HepG2 (cell line): ENCODE measurements around the gene BBOX1. TPM values are rescaled to one million over a fixed set of nuclear protein-coding genes. Genes with fewer than 3 reads are reported as not detected.

Experiments used
- ATAC-seq: fragments of 200-7000 bp; cut with Tn5 transposase; 3 replicates; pipeline ENCODE4 v1.9.1; 2020; ENCODE audit warnings: mild to moderate bottlenecking, moderate library complexity
- BruUV-seq: library from RNA; stranded (reverse); fragments of 400-500 nt; replicated peaks from 2 replicates; lab custom pipeline; 2021; lab: Mats Ljungman, UMichigan
- CTCF ChIA-PET: fragments of 300-600 bp; formaldehyde crosslinking; extraction: SDS; loops from one replicate; lab custom pipeline; 2021; ENCODE audit warnings: low total read pairs, inconsistent platforms, low intra/inter-chr PET ratio; lab: Yijun Ruan, JAX
- POLR2A ChIA-PET: fragments of 350-600 bp; sonication (Branson Sonifier 250); formaldehyde crosslinking; loops from one replicate; lab custom pipeline; 2020; ENCODE audit warnings: antibody characterized with exemption, inconsistent platforms; lab: Yijun Ruan, JAX
- DNase-seq: peaks from one replicate; pipeline ENCODE4 v3.0.0-alpha.2; 2015; ENCODE audit warnings: low spot score
- FAIRE-seq: peaks from 3 replicates; lab custom pipeline; 2011; peaks lifted over from hg19 to GRCh38; lab: Jason Lieb, UNC
- H2AFZ ChIP-seq: one replicate; pipeline ENCODE4 v1.6.1; 2011; ENCODE audit warnings: low read length, inconsistent platforms
- H3K27ac ChIP-seq: fragments of 300-600 bp; 3 replicates; pipeline ENCODE4 v1.8.0; 2011; ENCODE audit warnings: mixed run types, mild to moderate bottlenecking, mixed read lengths, low read length, inconsistent platforms; ENCODE audit not compliant: insufficient read depth; ENCODE audit errors: extremely low read length
- H3K27me3 ChIP-seq, 2 experiments: fragments of 200-600 bp in 1 of 2; 2 replicates in 1 of 2; 3 replicates in 1 of 2; pipeline versions ENCODE4 v1.6.0 to v1.8.0; 2011; ENCODE audit warnings: low read length in 2 of 2, mild to moderate bottlenecking in 2 of 2, moderate library complexity in 2 of 2, inconsistent platforms in 1 of 2; ENCODE audit not compliant: insufficient read depth in 2 of 2, control insufficient read depth in 1 of 2
- H3K36me3 ChIP-seq, 2 experiments: fragments of 200-600 bp in 1 of 2; replicated peaks in 1 of 2; 2 replicates in 1 of 2; 3 replicates in 1 of 2; pipeline versions ENCODE4 v1.5.1 to v1.8.0; 2011; ENCODE audit warnings: low read length in 2 of 2, inconsistent platforms in 1 of 2; ENCODE audit not compliant: insufficient read depth in 2 of 2, control insufficient read depth in 1 of 2
- H3K4me1 ChIP-seq: 2 replicates; pipeline ENCODE4 v1.5.1; 2012; ENCODE audit warnings: low read length, inconsistent platforms; ENCODE audit not compliant: insufficient read depth
- H3K4me2 ChIP-seq: 2 replicates; pipeline ENCODE4 v1.6.0; 2011; ENCODE audit warnings: low read depth, low read length, inconsistent platforms
- H3K4me3 ChIP-seq, 3 experiments: fragments of 200-600 bp in 1 of 3; sonication (generic), shearing (Covaris generic) in 1 of 3; replicated peaks in 1 of 3; 2 replicates each; pipeline ENCODE4 v1.5.1; 2011 to 2016; ENCODE audit warnings: low read length in 3 of 3, inconsistent platforms in 2 of 3, low read depth in 2 of 3, mild to moderate bottlenecking in 2 of 3, control low read depth in 1 of 3, mixed read lengths in 1 of 3; ENCODE audit not compliant: insufficient read depth in 1 of 3
- H3K79me2 ChIP-seq: one replicate; pipeline ENCODE4 v1.6.1; 2011; ENCODE audit warnings: low read length, inconsistent platforms; ENCODE audit not compliant: insufficient read depth
- H3K9ac ChIP-seq: 2 replicates; pipeline ENCODE4 v1.6.0; 2011; ENCODE audit warnings: mild to moderate bottlenecking, low read depth, low read length, inconsistent platforms; ENCODE audit not compliant: insufficient read depth
- H3K9me3 ChIP-seq: 2 replicates; pipeline ENCODE4 v1.5.1; 2012; ENCODE audit warnings: mild to moderate bottlenecking, low read length
- H4K20me1 ChIP-seq: 2 replicates; pipeline ENCODE4 v1.6.0; 2011; ENCODE audit warnings: inconsistent platforms, mild to moderate bottlenecking, low read length, moderate library complexity; ENCODE audit not compliant: insufficient read depth
- FOXM1 ChIP-seq: sonication (generic); formaldehyde crosslinking; IDR thresholded peaks from 2 replicates; pipeline ENCODE4 v1.5.0; 2020; ENCODE audit warnings: missing genetic modification reagents
- GATA4 ChIP-seq: sonication (generic); IDR thresholded peaks from 2 replicates; pipeline ENCODE4 v1.6.1; 2016; ENCODE audit warnings: antibody characterized with exemption, low read depth, borderline replicate concordance
- MAFK ChIP-seq, 2 experiments: IDR thresholded peaks in 1 of 2; conservative IDR thresholded peaks in 1 of 2; 2 replicates each; pipeline ENCODE4 v1.6.1; 2011; ENCODE audit warnings: improper control_type of control experiment in 2 of 2, low read length in 2 of 2
- MATR3 ChIP-seq: sonication (generic); formaldehyde crosslinking; IDR thresholded peaks from 2 replicates; pipeline ENCODE4 v1.4.0; 2020; ENCODE audit warnings: missing genetic modification reagents
- POLR2AphosphoS2 ChIP-seq: IDR thresholded peaks from 2 replicates; pipeline ENCODE4 v1.6.1; 2011; ENCODE audit warnings: low read depth, low read length, improper control_type of control experiment
- PPARG ChIP-seq: conservative IDR thresholded peaks from 2 replicates; pipeline ENCODE4 v1.6.1; 2016; ENCODE audit warnings: missing biosample characterization, missing genetic modification reagents
- ZFAT ChIP-seq: sonication (generic); formaldehyde crosslinking; conservative IDR thresholded peaks from 2 replicates; pipeline ENCODE4 v1.8.1; 2023; ENCODE audit warnings: missing genetic modification reagents, inconsistent platforms
- ZNF251 ChIP-seq: sonication (generic); formaldehyde crosslinking; IDR thresholded peaks from 2 replicates; pipeline ENCODE4 v1.9.0; 2021; ENCODE audit warnings: mild to moderate bottlenecking, missing genetic modification reagents
- ZNF883 ChIP-seq: sonication (generic); formaldehyde crosslinking; IDR thresholded peaks from 2 replicates; pipeline ENCODE4 v1.5.1; 2020; ENCODE audit warnings: mild to moderate bottlenecking, missing genetic modification reagents; ENCODE audit errors: not compliant biosample characterization
- WGBS: methylation state at CpG from one replicate; pipeline ENCODE4 v1.1.6; 2017; ENCODE audit warnings: low lambda C conversion rate; 5-methylcytosine and 5-hydroxymethylcytosine counted together
- in situ Hi-C: cut with HindIII; loops from 2 replicates; pipeline ENCODE4 v1.10.0; 2017; ENCODE audit warnings: low pct_unique_long_range_greater_than_20kb; ENCODE audit not compliant: extremely low pct_ligation_motif_present
- intact Hi-C: fragments of 100-400 bp; cut with micrococcal nuclease; formaldehyde crosslinking; loops from one replicate; pipeline ENCODE4 v1.10.0; 2022; ENCODE audit not compliant: unreplicated experiment
- polyA plus RNA-seq, 8 experiments: library from polyadenylated mRNA; depleted of rRNA in 3 of 8; stranded (reverse) in 7 of 8; unstranded in 1 of 8; fragments of >200 nt; fragmentation: Illumina TruSeq in 4 of 8; extraction: Trizol in 4 of 8; gene quantifications; 2 replicates each; pipeline versions ENCODE4 v1.2.1 to v1.2.3, GENCODE V29; 2011 to 2016; ENCODE audit warnings: low read depth in 4 of 8, missing spikeins in 1 of 8, mixed read lengths in 1 of 8; ENCODE audit not compliant: insufficient read depth in 1 of 8
- total RNA-seq, 5 experiments: library from RNA; depleted of rRNA; stranded (reverse); fragments of >200 nt; fragmentation: Illumina TruSeq; extraction: Trizol; gene quantifications; 2 replicates each; pipeline ENCODE4 v1.2.3, GENCODE V29; 2016; ENCODE audit warnings: low read depth in 1 of 5
- TF ChIP-seq, protein P1 (sequence below): sonication (generic); formaldehyde crosslinking; IDR thresholded peaks from 2 replicates; pipeline ENCODE4 v1.4.0; 2020; ENCODE audit warnings: missing genetic modification reagents, borderline replicate concordance
- TF ChIP-seq, protein P2 (sequence below): sonication (generic); formaldehyde crosslinking; IDR thresholded peaks from 2 replicates; pipeline ENCODE4 v1.4.0; 2020; ENCODE audit warnings: missing genetic modification reagents
- TF ChIP-seq, protein P3 (sequence below): sonication (generic); formaldehyde crosslinking; IDR thresholded peaks from 2 replicates; pipeline ENCODE4 v1.4.0; 2020; ENCODE audit warnings: mild to moderate bottlenecking, missing genetic modification reagents

The BBOX1 gene
- total and polyA plus RNA-seq, 2 of the 13 experiments (the other 11 are each of a cell fraction or from before 2014, with no cell fraction given), result not detected

DNA sequence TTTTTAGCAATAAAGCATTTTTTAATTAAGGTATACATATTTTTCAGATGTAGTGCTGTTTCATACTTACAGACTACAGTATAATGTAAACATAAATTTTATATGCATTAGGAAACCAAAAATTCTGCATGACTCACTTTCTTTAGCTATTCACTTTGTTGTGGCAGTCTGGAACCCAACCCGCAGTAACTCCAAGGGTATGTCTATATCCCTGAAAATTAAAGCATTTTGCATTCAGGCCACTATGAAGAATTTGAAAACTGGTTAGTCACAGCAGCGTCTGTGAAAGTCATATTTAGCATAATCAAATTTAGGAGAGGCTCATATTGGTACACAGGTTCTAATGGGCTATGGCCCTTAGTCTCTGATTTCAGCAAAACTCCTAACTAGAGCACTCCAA lies 46.8 kb downstream of the BBOX1 start:
- Histone ChIP-seq H3K9me3 (no peaks in the 10 kb centered on the region), H3K4me3 (no peak overlapping the region), H4K20me1 (no peaks in the 10 kb centered on the region), H3K4me2 (no peak overlapping the region), H3K9ac (no peak overlapping the region), H2AFZ (no peak overlapping the region), H3K36me3 (no peaks in the 10 kb centered on the region), H3K4me1 (no peaks in the 10 kb centered on the region), H3K79me2 (no peaks in the 10 kb centered on the region), H3K27ac (no peak overlapping the region), H3K27me3 (no peaks in the 10 kb centered on the region)
- in situ Hi-C loops, result no loop called here
- ATAC-seq (no peak), DNase-seq (no peak), FAIRE-seq (no peak)
- intact Hi-C loops, result no loop called here
- POLR2A ChIA-PET, result no interaction called here
- BruUV-seq, result no TSS peak
- CTCF ChIA-PET, result no interaction called here
- TF ChIP-seq GATA4, result no peak
- no peak for TF ChIP-seq MAFK (conservative IDR thresholded peaks at IDR 0.05 in 1 of 2, IDR thresholded peaks at IDR 0.05 in 1 of 2; ENCODE audit: low read length in 2 of 2)
- no peak for TF ChIP-seq ZFAT (CRISPR knock-in tag)
- TF ChIP-seq ZNF251, result no peak
- no peak for TF ChIP-seq ZNF883 (CRISPR knock-in tag)
- TF ChIP-seq, protein P1, sequence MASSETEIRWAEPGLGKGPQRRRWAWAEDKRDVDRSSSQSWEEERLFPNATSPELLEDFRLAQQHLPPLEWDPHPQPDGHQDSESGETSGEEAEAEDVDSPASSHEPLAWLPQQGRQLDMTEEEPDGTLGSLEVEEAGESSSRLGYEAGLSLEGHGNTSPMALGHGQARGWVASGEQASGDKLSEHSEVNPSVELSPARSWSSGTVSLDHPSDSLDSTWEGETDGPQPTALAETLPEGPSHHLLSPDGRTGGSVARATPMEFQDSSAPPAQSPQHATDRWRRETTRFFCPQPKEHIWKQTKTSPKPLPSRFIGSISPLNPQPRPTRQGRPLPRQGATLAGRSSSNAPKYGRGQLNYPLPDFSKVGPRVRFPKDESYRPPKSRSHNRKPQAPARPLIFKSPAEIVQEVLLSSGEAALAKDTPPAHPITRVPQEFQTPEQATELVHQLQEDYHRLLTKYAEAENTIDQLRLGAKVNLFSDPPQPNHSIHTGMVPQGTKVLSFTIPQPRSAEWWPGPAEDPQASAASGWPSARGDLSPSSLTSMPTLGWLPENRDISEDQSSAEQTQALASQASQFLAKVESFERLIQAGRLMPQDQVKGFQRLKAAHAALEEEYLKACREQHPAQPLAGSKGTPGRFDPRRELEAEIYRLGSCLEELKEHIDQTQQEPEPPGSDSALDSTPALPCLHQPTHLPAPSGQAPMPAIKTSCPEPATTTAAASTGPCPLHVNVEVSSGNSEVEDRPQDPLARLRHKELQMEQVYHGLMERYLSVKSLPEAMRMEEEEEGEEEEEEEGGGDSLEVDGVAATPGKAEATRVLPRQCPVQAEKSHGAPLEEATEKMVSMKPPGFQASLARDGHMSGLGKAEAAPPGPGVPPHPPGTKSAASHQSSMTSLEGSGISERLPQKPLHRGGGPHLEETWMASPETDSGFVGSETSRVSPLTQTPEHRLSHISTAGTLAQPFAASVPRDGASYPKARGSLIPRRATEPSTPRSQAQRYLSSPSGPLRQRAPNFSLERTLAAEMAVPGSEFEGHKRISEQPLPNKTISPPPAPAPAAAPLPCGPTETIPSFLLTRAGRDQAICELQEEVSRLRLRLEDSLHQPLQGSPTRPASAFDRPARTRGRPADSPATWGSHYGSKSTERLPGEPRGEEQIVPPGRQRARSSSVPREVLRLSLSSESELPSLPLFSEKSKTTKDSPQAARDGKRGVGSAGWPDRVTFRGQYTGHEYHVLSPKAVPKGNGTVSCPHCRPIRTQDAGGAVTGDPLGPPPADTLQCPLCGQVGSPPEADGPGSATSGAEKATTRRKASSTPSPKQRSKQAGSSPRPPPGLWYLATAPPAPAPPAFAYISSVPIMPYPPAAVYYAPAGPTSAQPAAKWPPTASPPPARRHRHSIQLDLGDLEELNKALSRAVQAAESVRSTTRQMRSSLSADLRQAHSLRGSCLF, result no peak
- TF ChIP-seq, protein P2, sequence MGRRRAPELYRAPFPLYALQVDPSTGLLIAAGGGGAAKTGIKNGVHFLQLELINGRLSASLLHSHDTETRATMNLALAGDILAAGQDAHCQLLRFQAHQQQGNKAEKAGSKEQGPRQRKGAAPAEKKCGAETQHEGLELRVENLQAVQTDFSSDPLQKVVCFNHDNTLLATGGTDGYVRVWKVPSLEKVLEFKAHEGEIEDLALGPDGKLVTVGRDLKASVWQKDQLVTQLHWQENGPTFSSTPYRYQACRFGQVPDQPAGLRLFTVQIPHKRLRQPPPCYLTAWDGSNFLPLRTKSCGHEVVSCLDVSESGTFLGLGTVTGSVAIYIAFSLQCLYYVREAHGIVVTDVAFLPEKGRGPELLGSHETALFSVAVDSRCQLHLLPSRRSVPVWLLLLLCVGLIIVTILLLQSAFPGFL (CRISPR knock-in tag), result no peak
- TF ChIP-seq MATR3 (CRISPR knock-in tag), result no peak
- no peak for TF ChIP-seq PPARG (CRISPR knock-in tag)
- TF ChIP-seq, protein P3, sequence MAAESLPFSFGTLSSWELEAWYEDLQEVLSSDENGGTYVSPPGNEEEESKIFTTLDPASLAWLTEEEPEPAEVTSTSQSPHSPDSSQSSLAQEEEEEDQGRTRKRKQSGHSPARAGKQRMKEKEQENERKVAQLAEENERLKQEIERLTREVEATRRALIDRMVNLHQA (CRISPR knock-in tag), result no peak
- no peak for TF ChIP-seq FOXM1
- no peak for TF ChIP-seq POLR2AphosphoS2
- WGBS, result 47% methylated on average over 2 of the region's 2 CpGs
